Cortex of kidney (tissue), 1 donor: Measurements from ENCODE around the gene ADORA2A.
"Not testable (repeated sequence)": the region's sequence is repeated elsewhere in the genome, so short reads cannot be mapped to it uniquely, and the experiment has no call there.

ENCODE experiments used
- DNase-seq: peaks from one replicate; lab custom pipeline; 2025; lab: John Stamatoyannopoulos, UW

Gene ADORA2A

GRCh38 chr22:24489011-24489410 is 61.6 kb downstream of the ADORA2A start:
- DNase-seq: no peak

GRCh38 chr22:24489434-24489833 is 62.0 kb downstream of the ADORA2A start:
- DNase-seq: not testable (repeated sequence)
